Measurements from ENCODE around the gene PRTN3.
A peak's percentile ranks its signal among the peaks of the same experiment; 100 is the strongest.
"Not testable (repeated sequence)": the region's sequence is repeated elsewhere in the genome, so short reads cannot be mapped to it uniquely, and the experiment has no call there.

PRTN3 gene

DNA sequence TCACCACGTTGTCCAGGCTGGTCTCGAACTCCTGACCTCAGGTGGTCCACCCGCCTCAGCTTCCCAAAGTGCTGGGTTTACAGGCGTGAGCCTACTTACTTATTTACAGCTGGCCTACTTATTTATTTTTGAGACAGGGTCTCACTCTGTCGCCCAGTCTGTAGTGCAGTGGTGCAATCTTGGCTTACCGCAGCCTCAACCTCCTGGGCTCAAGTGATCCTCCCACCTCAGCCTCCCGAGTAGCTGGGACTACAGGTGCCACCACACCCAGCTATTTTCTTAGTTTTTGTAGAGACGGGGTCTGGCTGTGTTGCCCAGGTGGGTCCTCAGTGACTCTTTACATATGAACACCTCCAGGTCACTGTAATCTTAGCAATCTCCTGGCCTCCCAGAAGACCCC is 8.4 kb downstream of the PRTN3 start:
- DNase-seq = not testable (repeated sequence)

GRCh38 chr19:850221-850978 is 9.6 kb downstream of the PRTN3 start:
- DNase-seq = no peak

GRCh38 chr19:850979-851335 is 10.2 kb downstream of the PRTN3 start:
- DNase-seq = no peak

GRCh38 chr19:852136-853013 is 11.6 kb downstream of the PRTN3 start, which contains the start of gene ELANE:
Gene ELANE (plus strand): TSS chr19:852303. CDS start chr19:852329, 26 bp downstream.
- no peak for DNase-seq

- no peak for DNase-seq
These were observed 12.3 kb downstream of the PRTN3 start for GRCh38 chr19:853014-853585.

DNA sequence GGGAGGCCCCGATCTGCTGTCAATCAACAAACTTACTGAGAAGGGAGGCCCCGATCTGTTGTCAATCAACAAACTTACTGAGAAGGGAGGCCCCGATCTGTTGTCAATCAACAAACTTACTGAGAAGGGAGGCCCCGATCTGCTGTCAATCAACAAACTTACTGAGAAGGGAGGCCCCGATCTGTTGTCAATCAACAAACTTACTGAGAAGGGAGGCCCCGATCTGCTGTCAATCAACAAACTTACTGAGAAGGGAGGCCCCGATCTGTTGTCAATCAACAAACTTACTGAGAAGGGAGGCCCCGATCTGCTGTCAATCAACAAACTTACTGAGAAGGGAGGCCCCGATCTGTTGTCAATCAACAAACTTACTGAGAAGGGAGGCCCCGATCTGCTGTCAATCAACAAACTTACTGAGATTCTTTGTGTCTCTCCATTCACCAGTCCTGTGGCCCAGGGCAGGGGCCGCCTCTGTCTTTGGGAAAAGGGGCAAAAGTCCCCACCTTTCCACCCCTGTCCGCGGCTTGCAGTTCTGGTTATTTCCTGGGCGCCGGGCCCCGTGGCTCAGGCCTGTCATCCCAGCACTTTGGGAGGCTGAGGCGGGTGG is 12.9 kb downstream of the PRTN3 start:
- DNase-seq = not testable (repeated sequence)

GRCh38 chr19:854549-854948 is 13.8 kb downstream of the PRTN3 start:
- DNase-seq = no peak

GRCh38 chr19:855142-855541 is 14.3 kb downstream of the PRTN3 start:
- DNase-seq = no peak

GRCh38 chr19:855566-856120 is 14.8 kb downstream of the PRTN3 start:
- no peak for DNase-seq

DNA sequence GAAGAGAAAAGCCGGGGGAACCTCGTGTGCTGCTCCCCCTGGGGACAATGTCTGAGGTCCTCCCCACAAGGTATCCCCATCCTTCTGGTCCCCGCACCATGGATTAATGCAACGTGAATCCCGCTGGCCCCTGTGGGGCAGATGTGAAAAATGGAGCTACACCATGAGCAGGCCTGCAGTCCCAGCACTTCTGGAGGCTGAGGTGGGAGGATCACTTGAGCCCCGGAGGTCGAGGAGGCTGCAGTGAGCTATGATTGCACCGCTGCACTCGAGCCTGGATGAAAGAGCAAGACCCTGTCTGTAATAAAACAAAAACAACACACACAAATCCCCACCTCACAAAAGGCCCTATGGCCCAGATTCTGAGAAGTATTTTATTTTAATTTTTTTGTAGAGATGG is 17.5 kb downstream of the PRTN3 start:
- DNase-seq = no peak

GRCh38 chr19:858868-859843 is 18.4 kb downstream of the PRTN3 start, which contains the start of gene CFD:
Gene CFD (plus strand): TSS chr19:859664. CDS start chr19:859690, 26 bp downstream.
- DNase-seq = no peak

DNA sequence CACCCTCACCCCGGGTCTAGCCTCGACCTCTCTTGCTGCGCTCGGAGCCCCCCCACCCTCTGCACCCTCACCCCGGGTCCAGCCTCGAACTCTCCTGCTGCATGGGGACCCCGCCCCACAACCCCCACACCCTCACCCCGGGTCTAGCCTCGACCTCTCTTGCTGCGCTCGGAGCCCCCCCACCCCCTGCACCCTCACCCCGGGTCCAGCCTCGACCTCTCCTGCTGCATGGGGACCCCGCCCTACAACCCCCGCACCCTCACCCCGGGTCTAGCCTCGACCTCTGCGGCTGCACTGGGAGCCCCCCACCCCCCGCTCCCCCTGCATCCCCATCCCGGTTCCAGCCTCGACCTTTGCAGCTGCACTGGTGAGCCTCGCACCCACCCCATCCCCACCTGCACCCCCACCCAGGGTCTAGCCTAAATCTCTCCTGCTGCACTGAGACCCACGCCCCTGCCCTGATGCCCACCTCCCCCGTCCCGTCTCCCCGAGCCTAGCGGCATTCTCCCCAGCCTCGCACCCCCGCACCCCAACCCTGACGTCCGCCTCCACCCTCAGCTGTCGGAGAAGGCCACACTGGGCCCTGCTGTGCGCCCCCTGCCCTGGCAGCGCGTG is 20.4 kb downstream of the PRTN3 start:
- DNase-seq = no peak

DNA sequence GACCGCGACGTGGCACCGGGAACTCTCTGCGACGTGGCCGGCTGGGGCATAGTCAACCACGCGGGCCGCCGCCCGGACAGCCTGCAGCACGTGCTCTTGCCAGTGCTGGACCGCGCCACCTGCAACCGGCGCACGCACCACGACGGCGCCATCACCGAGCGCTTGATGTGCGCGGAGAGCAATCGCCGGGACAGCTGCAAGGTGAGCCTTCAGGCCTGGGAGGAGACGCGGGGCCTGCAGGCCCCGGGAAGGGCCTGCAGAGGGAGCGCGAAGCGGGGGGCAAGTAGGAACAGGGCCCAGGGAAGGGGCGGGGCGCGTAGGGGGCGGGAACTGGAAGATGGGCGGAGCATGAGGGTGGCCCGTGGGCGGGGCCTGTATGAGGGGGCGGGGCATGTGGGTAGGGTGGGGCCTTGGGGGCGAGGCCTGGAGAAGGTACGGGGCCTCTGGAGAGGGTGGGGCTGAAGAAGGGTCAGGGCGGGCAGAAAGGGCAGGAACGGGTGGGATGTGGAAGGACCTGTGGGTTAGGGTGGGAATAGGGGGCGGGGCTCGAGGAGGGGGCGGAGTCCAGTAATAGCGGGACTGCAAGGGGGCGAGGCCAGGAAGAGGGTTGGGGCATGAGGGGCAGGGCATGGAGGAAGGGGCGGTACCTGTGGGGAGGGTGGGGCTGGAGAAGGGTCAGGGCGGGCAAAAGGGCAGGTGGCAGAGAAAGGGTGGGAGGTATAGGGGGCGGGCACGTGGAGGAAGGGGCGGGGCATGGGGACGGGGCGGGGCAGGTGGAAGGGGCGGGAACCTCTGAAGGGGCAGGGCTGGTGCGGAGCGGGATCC is 21.2 kb downstream of the PRTN3 start:
- DNase-seq = peak; percentile 67

DNA sequence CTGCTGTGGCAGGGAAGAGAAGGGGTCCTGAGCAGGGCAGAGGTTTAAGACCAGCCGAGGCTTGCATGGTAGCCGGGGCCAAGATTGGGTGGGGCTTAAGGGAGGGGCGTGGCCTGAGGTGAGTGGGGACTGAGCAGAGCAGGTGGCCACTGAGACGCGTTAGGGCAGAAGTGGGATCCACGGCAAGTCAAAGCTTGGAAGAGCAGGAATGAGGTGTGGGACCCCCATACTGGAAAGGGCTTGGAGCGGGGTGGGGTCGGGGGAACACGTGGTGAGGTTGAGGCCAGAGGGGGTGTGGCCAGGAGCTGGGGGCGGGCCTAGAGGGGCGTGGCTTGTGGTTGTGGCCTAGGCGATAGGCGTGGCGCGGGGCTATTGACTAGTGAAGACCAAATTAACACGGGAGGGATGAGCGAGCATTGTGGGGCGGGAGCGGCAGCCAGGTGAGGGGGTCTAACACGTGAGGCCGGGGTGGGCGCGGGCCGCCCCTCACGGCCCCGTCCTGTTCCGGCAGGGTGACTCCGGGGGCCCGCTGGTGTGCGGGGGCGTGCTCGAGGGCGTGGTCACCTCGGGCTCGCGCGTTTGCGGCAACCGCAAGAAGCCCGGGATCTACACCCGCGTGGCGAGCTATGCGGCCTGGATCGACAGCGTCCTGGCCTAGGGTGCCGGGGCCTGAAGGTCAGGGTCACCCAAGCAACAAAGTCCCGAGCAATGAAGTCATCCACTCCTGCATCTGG is 21.9 kb downstream of the PRTN3 start:
- DNase-seq = peak; percentile 83

- no peak for DNase-seq
These were observed 22.5 kb downstream of the PRTN3 start for GRCh38 chr19:863315-863620.

DNA sequence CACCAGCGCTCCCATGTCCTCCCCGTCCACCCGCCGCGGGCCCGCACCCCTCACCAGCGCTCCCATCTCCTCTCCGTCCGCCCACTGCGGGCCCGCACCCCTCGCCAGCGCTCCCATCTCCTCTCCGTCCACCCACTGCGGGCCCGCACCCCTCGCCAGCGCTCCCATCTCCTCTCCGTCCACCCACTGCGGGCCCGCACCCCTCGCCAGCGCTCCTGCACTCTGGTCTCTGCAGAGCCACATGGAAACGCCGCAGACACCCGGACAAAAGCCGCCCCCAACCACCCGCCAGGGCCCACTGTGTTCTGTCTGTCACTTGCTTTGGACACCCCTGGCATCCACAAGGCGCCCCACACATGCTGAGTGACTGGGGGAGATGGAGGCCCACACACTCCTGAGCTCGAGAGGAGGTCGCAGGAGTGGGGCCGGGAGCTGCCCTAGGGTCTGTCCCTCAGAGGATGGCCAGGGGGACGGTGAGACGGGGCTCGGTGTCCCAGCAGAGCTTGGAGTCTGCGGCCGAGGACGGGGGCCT is 26.0 kb downstream of the PRTN3 start:
- DNase-seq = no peak

DNA sequence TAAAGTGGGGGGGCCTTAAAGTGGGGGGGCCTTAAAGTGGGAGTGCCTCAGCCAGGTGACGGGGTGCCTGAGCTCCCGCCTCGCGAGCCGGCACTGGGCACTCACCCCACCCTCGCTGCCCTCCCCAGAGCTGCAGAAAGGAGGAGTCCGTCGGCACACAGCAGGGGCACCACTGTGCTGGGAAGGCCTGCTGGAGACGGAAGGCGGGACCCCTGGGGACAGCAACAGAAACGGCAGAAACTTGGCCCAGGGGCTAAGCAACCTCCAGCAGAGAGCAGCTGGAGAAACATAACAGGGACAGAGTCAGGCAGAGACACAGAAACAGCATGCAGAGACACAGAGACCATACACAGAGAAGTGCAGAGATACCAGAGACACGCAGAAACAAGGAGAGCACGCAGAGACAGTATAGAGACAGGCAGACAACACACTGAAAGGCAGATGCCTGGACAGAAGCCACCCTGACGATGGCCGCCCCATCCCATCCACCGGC is 26.5 kb downstream of the PRTN3 start:
- DNase-seq = no peak

GRCh38 chr19:867855-868457 is 27.2 kb downstream of the PRTN3 start:
- DNase-seq = no peak

All from CD4-positive, alpha-beta T cell treated with Interleukin-12 subunit alpha and Interleukin-12 subunit beta, for 1 hour (primary cell).